HG02852 (cell line): ENCODE results near the gene SNURF.
A peak's percentile ranks its signal among the peaks of the same experiment; 100 is the strongest.
"Not testable (repeated sequence)": the region's sequence is repeated elsewhere in the genome, so short reads cannot be mapped to it uniquely, and the experiment has no call there.

Source experiments
- ATAC-seq: cut with Tn5 transposase; IDR thresholded peaks from one replicate; pipeline ENCODE4 v1.9.1; 2021; ENCODE audit warnings: mild to moderate bottlenecking, moderate library complexity; ENCODE audit not compliant: unreplicated experiment

Gene SNURF, protein sequence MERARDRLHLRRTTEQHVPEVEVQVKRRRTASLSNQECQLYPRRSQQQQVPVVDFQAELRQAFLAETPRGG

DNA sequence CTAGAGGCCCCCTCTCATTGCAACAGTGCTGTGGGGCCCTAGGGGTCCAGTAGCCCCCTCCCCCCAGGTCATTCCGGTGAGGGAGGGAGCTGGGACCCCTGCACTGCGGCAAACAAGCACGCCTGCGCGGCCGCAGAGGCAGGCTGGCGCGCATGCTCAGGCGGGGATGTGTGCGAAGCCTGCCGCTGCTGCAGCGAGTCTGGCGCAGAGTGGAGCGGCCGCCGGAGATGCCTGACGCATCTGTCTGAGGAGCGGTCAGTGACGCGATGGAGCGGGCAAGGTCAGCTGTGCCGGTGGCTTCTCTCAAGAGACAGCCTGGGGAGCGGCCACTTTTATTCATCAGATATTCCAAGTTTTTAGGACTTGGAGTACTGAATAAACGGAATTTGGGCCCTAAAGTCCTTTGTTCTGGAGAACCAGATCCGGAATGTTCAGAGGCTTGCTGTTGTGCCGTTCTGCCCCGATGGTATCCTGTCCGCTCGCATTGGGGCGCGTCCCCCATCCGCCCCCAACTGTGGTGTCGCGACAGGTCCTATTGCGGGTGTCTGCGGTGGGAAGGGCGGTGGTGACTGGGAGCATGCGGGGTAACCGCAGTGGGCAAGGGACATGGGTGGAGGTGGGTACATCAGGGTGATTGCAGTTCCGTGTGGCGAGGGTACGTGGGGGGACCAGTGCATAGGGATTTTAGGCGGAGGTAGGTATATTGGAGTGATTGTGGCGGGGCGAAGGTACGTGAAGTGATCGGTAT is at the start of gene SNURF, which contains the start of gene SNRPN:
TSS of gene SNURF (plus strand) at position 205 of the 748 bp plus-strand sequence. CDS start at position 267, 62 bp downstream.
TSS of gene SNRPN (plus strand) at position 205 of the 748 bp plus-strand sequence. CDS start 19,467 bp downstream, outside the sequence.
- ATAC-seq, result peak; percentile 66

DNA sequence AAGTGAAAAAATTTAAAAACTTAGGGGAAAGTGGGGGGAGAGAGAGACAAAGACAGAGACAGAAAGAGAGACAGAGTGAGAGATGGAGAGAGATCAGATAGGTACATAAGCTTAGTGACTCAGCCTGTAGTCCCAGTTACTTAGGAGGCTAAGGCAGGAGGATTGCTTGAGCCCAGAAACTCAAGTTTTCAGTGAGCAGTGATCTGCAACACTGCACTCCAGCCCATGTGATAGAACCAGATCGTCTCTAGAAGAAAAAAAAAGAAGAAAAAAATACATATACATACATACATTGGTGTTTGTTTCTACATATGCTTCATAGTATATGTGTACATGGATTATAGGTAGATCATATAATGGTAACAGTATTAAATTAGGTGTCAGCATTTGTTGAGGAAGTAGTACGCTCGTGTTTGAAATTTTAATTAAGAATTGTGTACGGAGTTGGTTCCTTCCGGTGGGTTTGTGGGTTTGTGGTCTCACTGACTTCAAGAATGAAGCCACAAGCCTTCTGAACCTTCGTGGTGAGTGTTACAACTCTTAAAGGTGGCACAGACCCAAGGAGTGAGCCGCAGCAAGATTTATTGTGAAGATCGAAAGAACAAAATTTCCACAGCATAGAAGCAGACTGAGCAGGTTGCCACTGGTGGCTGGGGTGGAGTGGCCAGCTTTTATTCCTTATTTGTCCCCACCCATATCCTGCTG is 38.3 kb upstream of the SNURF start:
- no peak for ATAC-seq

DNA sequence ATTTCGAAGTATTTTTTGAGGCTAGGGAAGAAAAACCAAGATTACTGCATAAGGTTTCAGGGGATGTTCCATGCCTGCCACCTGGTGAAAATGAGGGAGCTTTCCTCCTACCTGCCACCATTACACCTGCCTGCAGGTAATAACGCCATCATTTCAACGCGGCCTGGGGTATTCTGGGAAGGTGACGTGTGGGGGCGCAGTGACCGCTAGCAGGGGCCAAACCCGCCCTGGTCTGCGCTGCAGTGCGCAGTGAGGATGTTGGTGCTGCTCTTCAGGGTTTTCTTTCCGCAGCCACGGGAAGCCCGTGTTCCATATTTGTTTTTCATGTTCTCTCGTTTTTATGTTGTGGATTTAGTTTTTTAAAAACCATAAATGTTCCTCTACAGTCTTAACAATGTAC is 37.4 kb upstream of the SNURF start:
- no peak for ATAC-seq

DNA sequence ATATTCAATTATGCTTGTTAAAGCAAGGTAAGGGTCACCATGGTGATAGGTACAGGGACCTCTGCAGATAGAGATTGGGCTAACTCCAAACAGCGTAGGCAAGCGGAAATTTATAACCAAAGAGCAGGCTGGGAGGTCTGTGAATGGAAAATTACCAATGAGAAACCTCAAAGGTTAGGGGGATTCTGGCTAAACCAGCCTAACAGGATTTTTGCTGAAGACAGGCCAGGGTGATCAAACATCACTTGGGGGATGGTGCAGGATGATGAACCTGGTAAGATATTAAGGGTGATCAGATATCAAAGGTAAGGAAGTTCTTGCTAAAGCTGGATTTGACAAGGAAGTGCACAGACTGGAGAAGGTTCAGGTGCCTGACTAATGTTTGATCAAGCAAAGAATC is 35.3 kb upstream of the SNURF start:
- no peak for ATAC-seq

DNA sequence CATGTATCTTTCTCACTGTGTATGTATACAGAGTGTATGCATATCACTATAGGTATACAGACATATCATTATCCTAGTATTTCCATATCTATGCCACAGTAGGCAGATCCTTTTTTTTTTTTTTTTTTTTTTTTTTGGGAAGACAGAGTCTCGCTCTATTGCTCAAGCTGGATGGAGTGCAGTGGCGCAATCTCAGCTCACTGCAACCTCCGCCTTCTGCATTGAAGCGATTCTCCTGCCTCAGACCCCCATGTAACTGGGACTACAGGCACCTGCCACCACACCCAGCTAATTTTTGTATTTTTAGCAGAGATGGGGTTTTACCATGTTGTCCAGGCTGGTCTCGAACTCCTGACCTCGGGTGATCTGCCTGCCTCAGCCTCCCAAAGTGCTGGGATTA is 32.0 kb upstream of the SNURF start:
- ATAC-seq, result not testable (repeated sequence)

DNA sequence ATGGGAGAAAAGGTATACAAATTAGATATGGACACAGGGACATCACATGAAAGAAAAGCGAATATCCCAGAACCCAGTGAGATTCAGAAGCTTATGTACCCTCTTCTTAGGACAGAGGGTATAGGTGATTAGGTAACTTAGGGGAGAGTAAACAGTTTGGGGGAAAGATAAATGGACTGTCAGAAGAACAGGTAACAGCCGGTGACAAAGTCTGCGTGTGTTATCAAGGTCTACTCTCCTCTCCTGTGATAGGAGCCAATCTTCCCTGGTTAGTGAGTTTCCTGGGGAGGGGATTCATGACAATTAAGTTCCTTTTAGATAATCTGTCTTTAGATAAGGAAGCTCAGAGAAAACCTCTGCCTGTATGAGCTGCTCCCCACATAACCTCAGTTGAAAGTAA is 30.6 kb upstream of the SNURF start:
- no peak for ATAC-seq

DNA sequence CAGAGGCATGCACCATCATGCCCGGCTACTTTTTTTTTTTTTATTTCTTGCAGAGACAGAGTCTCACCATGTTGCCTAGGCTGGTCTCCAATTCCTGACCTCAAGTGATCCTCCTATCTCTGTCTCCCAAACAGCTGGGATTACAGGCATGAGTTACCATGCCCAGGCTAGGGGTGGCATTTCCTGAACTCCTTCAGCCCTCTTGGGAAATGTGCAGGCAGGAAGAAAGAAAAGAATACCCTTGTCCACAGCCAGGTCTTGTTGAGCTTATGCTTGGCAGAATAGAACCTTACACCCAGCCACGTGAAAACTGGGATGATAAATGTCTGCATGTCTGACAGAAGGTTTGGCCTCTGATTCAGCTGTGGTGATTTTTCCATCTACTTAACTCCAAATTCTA is 30.2 kb upstream of the SNURF start:
- no peak for ATAC-seq

DNA sequence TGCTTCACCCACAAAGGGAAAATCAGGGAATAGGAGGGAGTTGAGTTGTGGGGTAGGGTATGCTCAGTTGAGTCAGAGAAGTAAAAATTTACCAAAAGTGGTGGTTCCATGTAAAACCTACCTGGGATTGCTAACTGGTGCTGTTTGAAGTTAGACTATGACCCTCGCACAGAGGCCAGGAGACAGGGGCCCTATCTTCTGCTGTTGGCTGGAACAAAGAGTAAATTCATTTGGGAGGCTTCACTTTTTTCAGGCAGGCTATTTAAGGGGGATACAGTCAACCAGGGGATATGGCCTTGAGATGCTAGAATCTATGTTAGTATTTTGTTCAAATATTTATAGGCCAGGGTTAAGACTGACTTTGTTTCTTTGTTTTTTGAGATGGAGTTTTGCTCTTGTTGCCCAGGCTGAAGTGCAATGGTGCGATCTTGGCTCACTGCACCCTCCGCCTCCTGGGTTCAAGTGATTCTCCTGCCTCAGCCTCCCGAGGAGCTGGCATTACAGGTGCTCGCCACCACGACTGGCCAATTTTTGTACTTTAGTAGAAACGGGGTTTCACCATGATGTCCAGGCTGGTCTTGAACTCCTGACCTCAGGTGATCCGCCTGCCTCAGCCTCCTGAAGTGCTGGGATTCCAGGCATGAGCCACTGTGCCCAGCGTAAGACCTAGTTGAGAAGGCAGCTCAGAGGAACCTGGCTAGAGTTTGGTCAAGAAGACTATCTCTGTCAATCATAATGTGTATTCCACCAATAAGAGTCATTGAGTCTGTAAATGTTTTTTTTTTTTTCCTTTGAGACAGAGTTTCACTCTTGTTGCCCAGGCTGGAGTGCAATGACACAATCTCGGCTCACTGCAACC is 22.7 kb upstream of the SNURF start:
- not testable (repeated sequence) for ATAC-seq

DNA sequence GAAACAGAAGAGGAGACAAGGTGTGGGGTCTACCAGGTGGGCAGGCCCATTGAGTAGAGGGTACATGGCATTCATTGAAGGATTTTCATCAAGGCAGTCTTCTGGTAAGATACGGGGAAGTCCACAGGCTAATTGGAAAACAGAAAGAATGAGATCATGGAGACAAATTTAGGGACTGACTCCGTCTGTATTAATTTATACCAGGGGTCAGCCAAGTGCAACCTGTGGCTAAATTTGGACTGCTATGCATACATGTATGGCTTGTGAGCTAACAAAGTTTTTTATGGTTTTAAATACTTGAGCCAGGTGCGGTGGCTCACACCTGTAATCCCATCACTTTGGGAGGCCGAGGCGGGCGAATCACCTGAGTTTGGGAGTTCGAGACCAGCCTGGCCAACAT is 21.1 kb upstream of the SNURF start:
- no peak for ATAC-seq

DNA sequence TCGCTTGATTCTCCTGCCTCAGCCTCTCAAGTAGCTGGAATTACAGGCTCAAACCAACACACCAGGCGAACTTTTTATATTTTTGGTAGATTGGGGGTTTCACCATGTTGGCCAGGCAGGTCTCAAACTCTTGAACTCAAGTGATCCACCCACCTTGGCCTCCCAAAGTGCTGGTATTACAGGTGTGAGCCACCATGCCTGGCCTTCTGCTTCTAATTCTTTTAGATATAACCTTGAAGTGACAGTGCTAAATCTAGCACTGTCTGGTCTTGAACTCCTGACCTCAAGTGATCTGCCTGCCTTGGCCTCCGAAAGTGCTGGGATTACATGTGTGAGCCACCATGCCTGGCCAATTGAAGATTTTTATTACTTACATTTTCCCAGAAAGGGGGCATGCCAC is 16.6 kb upstream of the SNURF start:
- ATAC-seq, result not testable (repeated sequence)

DNA sequence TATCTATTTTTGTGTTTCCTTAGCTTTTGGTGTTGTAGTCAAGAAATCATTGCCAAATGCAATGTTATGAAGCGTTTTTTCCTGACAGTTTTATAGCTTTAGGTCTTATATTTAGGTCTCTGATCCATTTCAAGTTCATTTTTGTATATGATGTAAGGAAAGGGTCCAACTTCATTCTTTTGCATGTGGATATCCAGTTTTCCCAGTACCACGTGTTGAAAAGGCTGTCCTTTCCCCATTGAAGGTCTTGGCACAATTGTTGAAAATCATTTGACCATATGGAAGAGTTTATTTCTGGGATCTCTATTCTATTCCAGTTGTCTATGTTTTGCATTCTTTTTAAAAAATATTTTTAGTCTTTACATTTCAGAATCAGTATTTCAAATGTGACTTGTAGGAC is 14.6 kb upstream of the SNURF start:
- ATAC-seq, result no peak

DNA sequence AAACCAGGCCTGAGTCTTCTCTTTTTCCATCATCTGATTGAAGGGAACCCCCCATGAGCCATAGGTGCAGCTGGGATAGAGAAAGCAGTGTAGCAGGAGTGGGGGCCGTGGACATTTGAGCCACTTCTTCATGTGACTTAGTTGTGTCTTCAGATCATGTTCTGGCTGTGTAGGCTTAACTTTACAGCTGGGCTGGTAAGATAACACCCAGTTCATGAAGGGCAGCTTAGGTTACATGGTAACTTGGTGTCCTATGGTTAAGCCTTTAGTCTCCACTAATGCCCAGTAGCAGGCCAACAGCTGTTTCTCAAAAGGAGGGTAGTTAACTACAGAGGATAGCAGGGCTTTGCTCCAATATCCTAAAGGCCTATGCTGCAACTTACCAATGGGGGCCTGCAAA is 11.4 kb upstream of the SNURF start:
- ATAC-seq, result no peak

DNA sequence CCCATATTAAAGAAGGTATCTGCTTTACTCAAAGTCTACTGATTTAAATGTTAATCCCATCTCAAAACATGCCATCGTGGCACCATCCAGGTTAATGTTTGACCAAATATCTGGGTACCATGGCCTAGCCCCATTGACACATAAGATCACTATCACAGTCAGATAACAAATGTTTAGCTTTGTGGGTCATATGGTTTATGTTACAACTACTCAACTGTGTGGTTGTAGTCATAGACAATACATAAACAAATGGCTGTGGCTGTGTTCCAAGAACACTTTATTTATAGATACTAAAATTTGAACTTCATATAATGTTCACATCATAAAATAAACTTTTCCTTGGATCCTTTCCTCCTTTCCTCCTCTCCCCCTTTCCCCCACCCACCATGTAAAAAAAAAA is 9.8 kb upstream of the SNURF start:
- ATAC-seq, result no peak

DNA sequence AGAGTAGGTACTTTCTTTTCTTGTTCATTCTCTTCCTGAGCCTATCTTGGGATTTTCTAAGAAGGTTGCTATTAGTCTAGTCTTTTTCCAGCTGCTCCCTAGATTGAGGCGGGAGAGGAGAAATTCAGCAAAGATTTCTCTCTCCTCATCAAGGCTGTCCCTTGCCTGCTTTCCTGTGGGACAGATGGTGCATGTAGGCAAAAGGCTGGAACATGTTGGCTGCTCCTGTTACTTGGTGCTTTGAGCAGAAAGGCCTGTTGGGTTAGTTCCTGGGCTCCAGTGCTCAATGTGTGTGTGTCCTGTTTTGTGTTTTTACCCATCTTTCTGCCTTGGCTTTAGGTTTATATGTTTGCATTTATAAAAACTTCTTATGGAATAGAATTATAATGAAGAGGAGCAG is 9.1 kb upstream of the SNURF start:
- no peak for ATAC-seq

DNA sequence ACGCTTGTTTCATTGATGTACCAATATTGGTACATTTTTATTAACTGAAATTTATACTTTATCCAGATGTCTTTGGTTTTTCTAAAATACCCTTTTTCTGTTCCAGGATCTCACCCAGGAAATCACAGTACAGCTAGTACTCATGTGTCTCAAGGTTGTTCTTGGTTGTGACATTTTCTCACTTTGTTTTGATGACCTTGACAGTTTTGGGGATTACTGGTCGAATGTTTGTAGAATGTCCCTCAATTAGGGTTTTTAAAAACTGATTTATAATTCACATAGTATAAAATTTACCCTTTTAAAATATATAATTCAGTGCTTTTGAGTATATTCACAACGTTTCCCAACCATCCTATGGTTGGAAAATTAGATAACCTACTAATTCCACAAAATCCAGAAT is 6.3 kb upstream of the SNURF start:
- no peak for ATAC-seq

DNA sequence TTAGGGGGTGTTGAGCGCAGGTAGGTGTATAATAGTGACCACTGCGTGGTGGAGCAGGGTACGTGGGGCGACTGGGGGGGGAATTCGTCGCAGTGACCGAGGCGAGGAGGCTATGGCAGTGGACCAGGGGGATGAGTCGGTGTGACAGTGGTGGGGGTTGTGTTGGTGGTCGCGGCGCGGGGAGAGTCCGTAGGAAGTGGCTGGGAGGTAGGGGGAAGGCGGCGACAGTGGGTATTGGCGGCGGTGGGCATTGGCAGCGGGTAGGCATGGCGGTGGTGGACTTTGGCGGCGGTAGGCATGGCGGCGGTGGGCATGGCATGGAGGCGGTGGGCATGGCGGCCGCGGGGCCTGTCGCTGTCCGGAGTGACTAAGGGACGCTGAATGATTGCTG is 739 bp downstream of the SNURF start:
- ATAC-seq, result no peak

DNA sequence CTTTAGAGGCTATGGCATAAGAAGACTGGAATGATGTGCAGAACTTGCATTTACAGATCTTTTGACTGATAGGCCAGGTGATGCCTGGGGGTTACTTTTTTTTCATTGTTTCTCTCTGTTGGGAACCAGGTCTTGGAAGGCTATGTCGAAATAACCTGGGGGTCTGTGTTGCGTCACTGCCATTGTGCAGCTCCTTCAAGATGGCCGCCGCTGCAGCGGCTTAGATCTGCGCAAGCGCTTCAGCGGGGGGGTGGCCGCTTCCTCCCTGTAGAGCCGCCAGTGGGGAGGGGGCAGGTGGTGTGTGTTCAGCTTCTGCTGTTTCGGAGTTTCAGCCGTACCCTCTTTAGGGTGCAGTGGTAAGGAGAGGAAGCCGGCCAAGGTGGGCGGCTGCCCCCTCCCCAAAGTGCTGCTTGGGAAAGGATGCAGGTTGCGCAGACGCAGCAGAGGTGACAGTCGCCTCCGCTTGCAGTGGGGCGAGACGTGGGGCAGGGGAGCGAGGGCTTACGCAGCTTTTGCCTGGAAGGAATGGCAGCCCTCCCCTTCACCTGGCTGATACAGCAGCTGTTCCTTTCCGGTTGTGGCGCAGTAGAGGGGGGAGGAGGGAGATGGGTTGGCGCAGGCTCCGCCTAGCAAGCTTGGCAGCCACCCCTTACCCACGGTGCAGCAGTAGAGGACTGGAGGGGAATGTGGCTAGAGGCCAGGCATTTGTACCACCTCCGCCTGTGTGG is 1.5 kb downstream of the SNURF start:
- peak; percentile 73 for ATAC-seq

DNA sequence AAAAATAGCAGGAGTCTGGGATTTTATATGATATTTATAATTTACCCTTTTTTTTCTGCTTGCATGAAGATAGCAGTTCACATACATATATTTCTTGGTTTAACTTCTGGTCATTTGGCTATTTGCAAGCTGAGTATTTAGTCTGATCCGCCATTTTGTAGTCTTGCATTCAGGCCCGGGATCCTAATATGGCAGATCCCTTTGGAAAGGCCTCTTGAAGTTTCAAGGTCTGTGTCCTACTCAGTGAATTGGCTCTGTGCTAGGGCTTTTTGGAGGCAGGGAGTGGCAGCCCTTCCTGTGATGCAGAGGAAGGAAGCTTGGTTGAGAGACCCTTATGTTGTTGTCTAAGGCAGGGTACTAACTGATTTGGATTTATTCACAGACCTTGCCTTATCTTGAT is 2.9 kb downstream of the SNURF start:
- ATAC-seq, result no peak

DNA sequence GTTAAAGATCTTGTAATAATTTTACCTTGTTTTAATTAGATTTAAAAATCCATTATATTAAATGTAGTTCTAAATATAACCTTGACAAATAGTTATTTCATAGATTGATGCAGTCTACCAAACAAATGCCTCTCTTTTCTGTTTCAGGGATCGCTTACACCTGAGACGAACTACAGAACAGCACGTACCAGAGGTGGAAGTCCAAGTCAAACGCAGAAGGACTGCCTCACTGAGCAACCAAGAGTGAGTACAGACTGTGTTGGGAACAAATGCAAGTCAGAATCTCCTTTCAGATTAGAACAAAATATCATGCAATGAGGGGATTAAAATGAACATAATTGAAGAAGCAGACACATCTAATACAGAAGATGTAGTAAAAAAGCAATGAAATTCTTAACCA is 7.2 kb downstream of the SNURF start:
- no peak for ATAC-seq

DNA sequence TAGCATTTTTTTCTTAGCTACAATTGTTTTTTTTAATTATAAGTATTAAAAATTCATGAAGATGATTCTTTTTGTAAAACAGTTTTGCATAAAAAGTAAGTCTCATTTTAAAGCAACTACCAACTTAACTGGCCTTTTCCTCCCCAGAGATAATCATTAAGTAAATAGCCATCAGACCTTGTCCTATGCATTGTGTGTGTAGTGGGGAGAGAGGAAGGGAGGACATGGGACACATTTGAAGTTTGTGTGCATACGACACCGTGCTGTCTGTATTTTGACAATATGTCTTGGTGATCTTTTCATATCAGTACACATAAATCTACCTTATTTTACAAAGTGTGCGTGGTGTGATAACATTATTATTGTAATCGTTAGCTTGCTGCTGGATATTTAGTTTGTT is 8.1 kb downstream of the SNURF start:
- ATAC-seq, result no peak
